Measurements from ENCODE around the gene GPR171. TPM values are rescaled to one million over a fixed set of nuclear protein-coding genes. Genes with fewer than 3 reads are reported as not detected.

Gene GPR171
- polyA plus RNA-seq, 3 donors: 0.15 TPM; not detected in 2

GRCh38 chr3:151214459-151214858 is 11.4 kb upstream of the GPR171 start:
- no peak for DNase-seq

GRCh38 chr3:151213881-151214280 is 10.9 kb upstream of the GPR171 start:
- DNase-seq: no peak

GRCh38 chr3:151213151-151213550 is 10.1 kb upstream of the GPR171 start:
- no peak for DNase-seq

DNA sequence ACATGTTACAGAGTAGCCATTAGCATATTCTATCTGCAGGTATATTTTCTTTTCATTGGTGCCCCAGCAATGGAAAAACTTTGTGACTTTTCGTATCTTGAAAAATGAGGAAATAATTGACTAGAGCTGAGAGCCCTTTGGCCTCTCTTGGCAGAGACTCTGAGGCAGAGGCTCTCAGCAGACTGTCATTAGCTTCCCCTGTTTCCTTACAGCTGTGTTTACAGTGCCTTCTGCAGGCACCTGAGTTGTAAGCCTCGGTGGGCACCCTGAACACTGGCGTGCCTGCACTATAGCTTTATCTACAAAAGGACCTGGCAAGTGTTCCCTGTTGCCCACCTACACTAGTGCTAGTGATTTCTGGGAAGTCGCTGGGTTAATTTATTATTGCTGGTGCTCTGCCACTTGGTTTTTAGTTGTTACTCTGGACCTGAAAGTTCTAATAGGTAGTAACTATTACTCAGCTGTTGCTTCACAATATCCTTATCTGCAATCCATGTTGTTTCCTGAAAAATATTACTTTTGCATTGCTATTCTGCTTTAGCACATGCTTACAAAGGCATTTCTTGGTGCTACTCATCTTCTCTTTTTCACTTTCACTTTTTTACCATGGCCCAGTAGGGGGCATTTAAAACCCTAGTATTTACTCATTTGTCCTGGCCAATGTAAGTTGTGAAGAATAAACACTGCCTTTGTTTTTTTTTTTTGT is 7.8 kb upstream of the GPR171 start:
- DNase-seq: no peak

DNA sequence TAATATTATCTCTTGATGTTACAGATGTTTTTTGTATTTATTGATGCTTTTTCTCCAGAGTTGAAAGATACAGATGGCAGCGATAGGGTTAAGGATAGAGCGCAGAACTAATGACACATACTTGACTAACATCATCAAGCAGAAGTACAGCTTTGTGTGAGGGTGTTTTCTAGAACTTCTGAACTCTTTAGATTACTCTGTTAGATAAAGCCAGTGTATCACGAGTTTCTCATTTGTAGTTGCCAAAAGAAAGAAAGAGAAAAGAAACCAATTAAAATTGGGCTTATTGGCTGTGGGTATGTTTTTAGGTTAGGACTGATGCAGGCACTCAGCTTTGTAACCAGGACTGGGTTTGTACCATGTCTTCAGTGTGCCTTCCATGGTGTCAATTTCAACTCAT is 6.6 kb upstream of the GPR171 start:
- no peak for DNase-seq

GRCh38 chr3:151206201-151206600 is 3.2 kb upstream of the GPR171 start:
- DNase-seq: no peak

DNA sequence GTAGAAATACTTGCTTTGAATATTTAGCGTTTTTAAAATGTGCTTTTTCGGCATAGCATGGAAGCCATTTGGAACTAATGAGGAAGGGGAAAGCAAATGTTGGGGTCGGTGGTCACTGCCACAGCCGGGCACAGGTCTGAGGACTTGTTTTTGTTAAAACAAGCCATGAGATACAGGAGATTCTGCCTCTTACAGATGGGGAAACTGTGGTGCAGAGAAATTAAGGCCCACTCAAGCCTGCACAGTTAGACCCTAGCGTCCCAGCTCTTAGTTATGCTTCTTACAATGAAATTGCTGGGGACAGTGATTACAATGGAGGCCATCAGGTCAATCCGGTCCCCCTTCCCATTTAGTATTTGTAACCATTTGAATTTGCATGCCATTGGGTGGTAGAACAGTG is 2.5 kb upstream of the GPR171 start:
- DNase-seq: no peak

DNA sequence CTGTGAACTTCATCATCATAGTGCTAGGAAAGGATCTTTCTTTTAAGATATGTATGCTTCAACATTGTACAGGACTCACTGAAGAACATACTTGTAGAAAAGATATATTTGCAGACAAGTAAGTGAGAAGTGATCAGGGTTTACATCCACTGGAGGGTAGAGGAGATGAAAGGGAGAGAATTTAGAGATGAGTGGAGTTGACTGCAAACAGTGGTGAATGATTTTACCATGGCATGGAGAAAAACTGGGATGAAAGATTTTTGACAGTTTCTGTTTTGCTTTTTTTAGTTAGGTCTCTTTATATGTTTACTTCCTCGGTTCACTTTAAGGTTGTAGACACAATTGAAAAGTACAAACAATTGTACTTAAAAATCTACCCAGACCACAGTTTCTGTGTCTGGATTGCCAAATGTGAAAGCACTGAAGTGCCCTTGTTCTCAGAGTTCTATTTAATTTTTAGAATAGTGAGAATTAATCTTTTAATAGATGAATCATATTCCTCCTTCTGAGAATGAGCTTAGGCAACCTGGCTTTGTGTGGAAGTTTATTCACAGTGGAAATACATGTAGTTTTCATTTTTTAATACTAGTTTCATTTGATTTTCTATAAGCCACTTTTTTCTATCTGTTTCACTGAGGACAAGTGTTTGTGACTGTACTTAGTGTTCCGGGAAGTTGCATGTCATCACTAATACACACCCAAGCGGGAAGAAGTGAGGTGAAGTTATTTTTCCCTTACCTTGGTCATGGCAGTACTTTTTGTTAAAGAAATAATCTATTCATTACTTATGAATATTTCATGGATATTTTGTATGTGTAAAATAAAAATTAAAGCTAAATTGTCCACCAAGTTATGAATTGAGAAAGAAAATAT is 1.8 kb upstream of the GPR171 start:
- DNase-seq: no peak

DNA sequence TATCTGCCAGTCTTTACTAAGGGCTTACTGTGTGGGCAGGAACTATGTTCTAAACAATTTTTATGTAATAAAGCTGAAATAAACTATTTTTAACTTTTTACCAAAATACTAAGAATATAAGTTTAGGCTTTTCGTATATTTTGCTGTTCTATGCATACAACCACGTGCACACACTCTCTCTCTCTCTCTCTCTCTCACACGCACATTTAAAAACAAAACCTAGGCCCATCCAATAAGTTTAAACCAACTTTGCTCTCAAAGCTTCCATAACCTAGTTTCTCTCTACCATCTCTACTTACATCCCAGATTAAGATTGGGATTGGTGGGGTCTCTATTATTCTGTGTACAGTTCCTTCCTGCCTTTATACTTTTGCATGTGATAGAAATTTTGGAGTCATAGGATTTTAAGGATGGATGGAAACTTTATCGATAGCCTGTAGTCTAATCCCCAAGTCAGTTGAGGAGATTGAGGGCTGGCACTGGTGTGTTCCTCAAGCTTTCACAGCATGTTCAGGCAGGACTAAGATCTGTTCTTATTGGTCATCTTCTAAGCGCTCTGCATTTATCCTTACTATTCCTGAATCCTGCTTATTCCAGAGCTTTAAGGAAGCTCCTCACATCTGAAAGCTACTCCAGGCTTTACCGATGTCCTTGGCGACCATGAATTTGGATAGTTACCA is 1.8 kb downstream of the GPR171 start:
- no peak for DNase-seq

- no peak for DNase-seq
Measured at GRCh38 chr3:151200586-151200985, 2.4 kb downstream of the GPR171 start.

- DNase-seq: no peak
Measured at GRCh38 chr3:151199554-151200438, 3.2 kb downstream of the GPR171 start.

DNA sequence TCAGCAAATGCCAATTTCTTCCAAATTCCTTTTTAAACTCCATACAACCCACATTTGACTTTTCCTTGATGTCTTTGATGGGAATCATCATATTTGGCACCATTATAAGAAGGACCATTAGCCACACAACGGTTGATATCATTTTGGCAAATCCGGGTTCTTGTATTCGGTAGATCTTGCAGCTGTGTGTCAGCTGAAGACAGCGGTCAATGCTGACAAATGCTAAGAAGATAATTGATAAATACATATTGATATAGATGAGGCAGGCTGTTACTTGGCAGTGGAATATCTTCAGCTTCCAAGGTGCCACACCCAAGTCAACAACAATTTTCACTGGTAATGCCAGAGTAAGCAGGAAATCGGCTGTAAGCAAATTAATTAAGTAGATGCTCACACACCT is 4.2 kb downstream of the GPR171 start:
- no peak for DNase-seq

DNA sequence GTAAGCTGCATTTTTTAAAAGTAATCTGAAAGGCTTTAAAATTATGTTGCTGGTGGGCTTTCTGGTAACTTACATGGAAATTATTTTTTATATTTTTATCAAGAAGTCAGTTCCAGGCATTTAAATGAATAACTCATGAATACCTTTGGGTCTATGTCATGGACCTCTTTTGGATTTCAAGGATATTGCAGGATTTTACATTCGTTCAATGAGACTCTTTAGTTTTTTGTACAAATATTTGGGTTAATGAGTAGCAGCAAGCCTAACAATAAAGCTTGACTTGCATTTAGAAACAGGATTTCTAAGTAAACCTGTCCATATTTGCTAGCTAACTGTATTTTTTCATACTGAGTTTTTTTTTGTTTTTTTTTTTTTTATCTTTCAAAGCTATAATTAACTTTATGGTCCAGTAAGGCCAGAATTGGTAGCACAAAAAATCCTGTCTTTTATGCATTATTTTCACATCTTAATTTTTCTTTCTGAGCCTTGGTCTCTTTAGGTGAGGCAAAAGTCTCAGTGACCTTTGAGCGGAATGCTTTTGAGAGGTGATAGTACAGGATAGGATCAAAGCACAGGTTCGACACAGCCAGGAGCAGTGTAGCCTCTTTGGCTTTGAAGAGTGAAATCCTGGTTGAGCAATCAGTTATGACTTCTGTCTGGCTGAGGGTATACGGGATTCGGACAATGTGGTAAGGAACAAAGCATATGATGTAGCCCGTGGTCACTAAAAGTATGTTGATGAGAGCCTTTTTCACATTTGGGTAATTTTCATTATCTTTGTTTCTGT is 4.8 kb downstream of the GPR171 start:
- no peak for DNase-seq

- DNase-seq: no peak
Measured at GRCh38 chr3:151197228-151197627, 5.8 kb downstream of the GPR171 start.

DNA sequence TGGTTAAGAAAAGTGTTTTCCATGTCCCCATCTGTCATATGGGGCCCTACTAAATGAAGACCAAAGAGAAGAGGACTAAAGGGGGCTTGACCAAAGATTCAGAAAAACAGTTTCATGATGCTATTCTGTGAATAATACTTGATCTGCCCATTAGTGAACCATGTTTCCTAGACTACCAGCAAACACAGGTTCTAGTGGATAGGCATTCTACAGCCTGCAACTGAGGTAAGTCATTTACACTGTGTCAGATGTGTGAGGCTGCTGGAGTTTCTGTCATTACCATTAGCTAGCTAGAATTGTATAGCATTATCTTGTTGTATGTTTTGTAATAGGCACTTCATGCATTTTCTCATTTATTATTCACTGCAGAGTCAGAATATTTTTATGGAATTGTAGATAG is 6.6 kb downstream of the GPR171 start:
- DNase-seq: no peak

- no peak for DNase-seq
Measured at GRCh38 chr3:151195826-151196225, 7.2 kb downstream of the GPR171 start.

DNA sequence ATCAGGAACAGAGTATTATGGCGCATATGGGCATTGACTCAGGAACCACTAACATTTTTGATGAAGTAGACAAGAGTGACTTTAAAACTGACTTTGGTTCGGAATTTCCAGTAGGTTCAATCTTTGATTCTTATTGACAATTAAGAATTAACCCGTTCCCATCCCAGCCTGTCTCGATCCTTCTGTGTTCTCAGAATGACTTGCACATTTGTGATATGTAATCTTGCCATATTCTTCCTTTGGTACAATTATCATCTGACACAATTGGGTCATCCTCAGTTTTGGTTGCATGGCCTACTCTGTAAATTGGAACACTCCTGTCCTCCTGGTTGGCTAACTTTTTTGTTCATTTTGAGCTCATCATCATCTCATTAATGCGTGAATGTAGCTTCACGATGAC is 10.5 kb downstream of the GPR171 start:
- DNase-seq: no peak

GRCh38 chr3:151191095-151191494 is 11.9 kb downstream of the GPR171 start:
- DNase-seq: no peak

- DNase-seq: no peak
Measured at GRCh38 chr3:151183265-151183671, 19.7 kb downstream of the GPR171 start.

DNA sequence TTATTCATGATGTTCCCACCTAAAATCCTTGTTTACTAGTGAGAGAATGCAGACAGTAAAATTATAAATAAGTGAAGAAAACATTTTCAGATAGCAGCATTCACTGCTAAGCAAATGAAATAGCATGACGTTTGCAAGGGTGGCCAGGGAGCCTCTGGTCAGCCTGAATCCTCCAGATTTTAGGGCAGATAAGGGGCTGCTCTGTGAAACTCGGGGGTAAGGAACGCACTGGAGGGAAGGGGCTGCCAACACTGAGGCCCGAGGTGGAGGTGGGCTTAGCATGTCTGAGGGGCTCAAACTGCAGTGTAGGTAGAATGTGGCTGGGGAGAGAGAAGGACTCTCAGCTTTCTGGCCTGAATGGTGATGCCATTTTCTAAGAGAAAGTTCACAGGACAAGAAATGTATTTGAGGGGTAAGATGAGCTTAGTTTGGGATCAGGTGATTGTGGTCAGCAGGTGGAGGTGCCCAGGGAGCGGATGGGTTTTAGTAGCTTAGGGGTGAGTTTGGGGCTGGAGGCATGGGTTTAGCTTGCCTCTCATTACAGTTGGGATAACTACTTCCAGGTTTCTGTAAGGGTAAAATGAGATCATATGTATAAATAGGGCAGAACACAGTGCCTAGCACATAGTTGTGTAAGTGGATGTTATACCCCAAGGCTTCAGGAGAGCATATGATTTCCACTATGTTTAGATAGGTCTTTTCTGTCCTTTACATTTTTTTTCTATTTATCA is 20.5 kb downstream of the GPR171 start:
- no peak for DNase-seq

Measured in renal pelvis (tissue), 4 donors.